Astrocyte (in vitro differentiated cells and primary cell): ENCODE results near the gene PRDM15. TPM values are rescaled to one million over a fixed set of nuclear protein-coding genes. Genes with fewer than 3 reads are reported as not detected.

Source experiments
- DNase-seq: peaks from one replicate; pipeline ENCODE4 v3.0.0-alpha.2; 2010; ENCODE audit warnings: low read depth
- FAIRE-seq: peaks from 2 replicates; lab custom pipeline; 2011; peaks lifted over from hg19 to GRCh38; lab: Jason Lieb, UNC
- H2AFZ ChIP-seq: 2 replicates; pipeline ENCODE4 v1.6.0; 2012; ENCODE audit warnings: low read depth, low read length, inconsistent platforms
- H3K27ac ChIP-seq: 2 replicates; pipeline ENCODE4 v1.5.1; 2011; ENCODE audit warnings: low read depth, low read length, inconsistent platforms
- H3K27me3 ChIP-seq: 2 replicates; pipeline ENCODE4 v1.6.0; 2011; ENCODE audit warnings: low read length, inconsistent platforms; ENCODE audit not compliant: insufficient read depth
- H3K36me3 ChIP-seq: 2 replicates; pipeline ENCODE4 v1.5.1; 2011; ENCODE audit warnings: low read length, inconsistent platforms; ENCODE audit not compliant: insufficient read depth
- H3K4me1 ChIP-seq: 2 replicates; pipeline ENCODE4 v1.5.1; 2011; ENCODE audit warnings: low read length, inconsistent platforms; ENCODE audit not compliant: insufficient read depth
- H3K4me2 ChIP-seq: 2 replicates; pipeline ENCODE4 v1.6.0; 2012; ENCODE audit warnings: low read length, inconsistent platforms
- H3K4me3 ChIP-seq: 2 replicates; pipeline ENCODE4 v1.5.1; 2011; ENCODE audit warnings: low read depth, mild to moderate bottlenecking, low read length, inconsistent platforms; ENCODE audit not compliant: insufficient read depth
- H3K79me2 ChIP-seq: 2 replicates; pipeline ENCODE4 v1.6.0; 2012; ENCODE audit warnings: mild to moderate bottlenecking, low read length, inconsistent platforms; ENCODE audit not compliant: insufficient read depth
- H3K9ac ChIP-seq: 2 replicates; pipeline ENCODE4 v1.6.0; 2012; ENCODE audit warnings: mild to moderate bottlenecking, low read length, inconsistent platforms
- H3K9me3 ChIP-seq: 2 replicates; pipeline ENCODE4 v1.5.1; 2012; ENCODE audit warnings: low read depth, mild to moderate bottlenecking, low read length, inconsistent platforms; ENCODE audit not compliant: insufficient read depth
- H4K20me1 ChIP-seq: 2 replicates; pipeline ENCODE4 v1.6.0; 2012; ENCODE audit warnings: low read length, inconsistent platforms; ENCODE audit not compliant: insufficient read depth
- H3K27ac Mint-ChIP-seq: one replicate; pipeline ENCODE4 v1.8.0; 2021; ENCODE audit warnings: mild to moderate bottlenecking, mixed read lengths; ENCODE audit not compliant: unreplicated experiment
- H3K27me3 Mint-ChIP-seq: one replicate; pipeline ENCODE4 v1.8.0; 2021; ENCODE audit warnings: low read depth, mixed read lengths; ENCODE audit not compliant: unreplicated experiment
- H3K36me3 Mint-ChIP-seq: one replicate; pipeline ENCODE4 v1.8.0; 2021; ENCODE audit warnings: low read depth, mixed read lengths; ENCODE audit not compliant: unreplicated experiment
- H3K4me1 Mint-ChIP-seq: one replicate; pipeline ENCODE4 v1.8.0; 2021; ENCODE audit warnings: low read depth, mixed read lengths; ENCODE audit not compliant: unreplicated experiment
- H3K4me3 Mint-ChIP-seq: one replicate; pipeline ENCODE4 v1.8.0; 2021; ENCODE audit warnings: mild to moderate bottlenecking, moderate library complexity, mixed read lengths; ENCODE audit not compliant: unreplicated experiment
- H3K9me3 Mint-ChIP-seq: one replicate; pipeline ENCODE4 v1.8.0; 2021; ENCODE audit warnings: mild to moderate bottlenecking, mixed read lengths; ENCODE audit not compliant: unreplicated experiment
- CTCF ChIP-seq: IDR thresholded peaks from 2 replicates; pipeline ENCODE4 v1.5.1; 2011; ENCODE audit warnings: low read depth, mild to moderate bottlenecking, inconsistent platforms, low read length, moderate library complexity; ENCODE audit not compliant: insufficient read depth
- EZH2 ChIP-seq: IDR thresholded peaks from 2 replicates; pipeline ENCODE4 v1.6.1; 2012; ENCODE audit warnings: mild to moderate bottlenecking, low read length, inconsistent platforms; ENCODE audit not compliant: insufficient read depth
- total RNA-seq: library from RNA; stranded (reverse); gene quantifications from 2 replicates; pipeline ENCODE4 v1.2.1, GENCODE V29; 2021

Gene PRDM15
- total RNA-seq, 1 donor from 2014 or later, result 6.8 TPM

GRCh38 chr21:41874611-41875010 is 4.5 kb downstream of the PRDM15 start:
- H3K79me2 ChIP-seq, result peaks cover 64% of the 10 kb centered on the region
- Mint-ChIP-seq H3K36me3 (no peaks in the 10 kb centered on the region), H3K4me1 (peaks cover 4% of the 10 kb centered on the region), H3K9me3 (no peaks in the 10 kb centered on the region), H3K4me3 (no peak overlapping the region), H3K27ac (no peak overlapping the region), H3K27me3 (no peaks in the 10 kb centered on the region)
- no peak overlapping the region for H3K9ac ChIP-seq
- peaks cover 13% of the 10 kb centered on the region for H3K4me1 ChIP-seq
- no peaks in the 10 kb centered on the region for H3K9me3 ChIP-seq
- no peaks in the 10 kb centered on the region for H3K36me3 ChIP-seq
- no peak overlapping the region for H3K4me3 ChIP-seq
- no peaks in the 10 kb centered on the region for H3K27me3 ChIP-seq
- TF ChIP-seq EZH2, result no peak
- TF ChIP-seq CTCF, result no peak
- no peak for DNase-seq
- no peak overlapping the region for H2AFZ ChIP-seq
- no peak for FAIRE-seq
- H3K27ac ChIP-seq, result no peak overlapping the region
- H3K4me2 ChIP-seq, result no peak overlapping the region
- H4K20me1 ChIP-seq, result peaks cover 37% of the 10 kb centered on the region

- no peaks in the 10 kb centered on the region for H3K9me3 ChIP-seq
- FAIRE-seq, result no peak
- no peak overlapping the region for H3K4me2 ChIP-seq
- DNase-seq, result no peak
- H3K27ac Mint-ChIP-seq, result no peak overlapping the region
- H3K27ac ChIP-seq, result no peak overlapping the region
- H3K36me3 Mint-ChIP-seq, result no peaks in the 10 kb centered on the region
- H3K9me3 Mint-ChIP-seq, result no peaks in the 10 kb centered on the region
- no peaks in the 10 kb centered on the region for H3K27me3 Mint-ChIP-seq
- H3K4me1 ChIP-seq, result peaks cover 12% of the 10 kb centered on the region
- H3K4me3 ChIP-seq, result no peak overlapping the region
- H3K79me2 ChIP-seq, result peaks cover 63% of the 10 kb centered on the region
- TF ChIP-seq CTCF (no peak), EZH2 (no peak)
- H3K27me3 ChIP-seq, result no peaks in the 10 kb centered on the region
- peaks cover 4% of the 10 kb centered on the region for H3K4me1 Mint-ChIP-seq
- peaks cover 37% of the 10 kb centered on the region for H4K20me1 ChIP-seq
- no peak overlapping the region for H3K4me3 Mint-ChIP-seq
- H3K9ac ChIP-seq, result no peak overlapping the region
- H3K36me3 ChIP-seq, result no peaks in the 10 kb centered on the region
- H2AFZ ChIP-seq, result no peak overlapping the region
Observed at GRCh38 chr21:41873426-41873825, 5.7 kb downstream of the PRDM15 start.

- Histone ChIP-seq H3K27ac (no peak overlapping the region), H3K36me3 (no peaks in the 10 kb centered on the region), H3K4me1 (peaks cover 8% of the 10 kb centered on the region), H3K27me3 (no peaks in the 10 kb centered on the region), H3K4me2 (no peak overlapping the region), H2AFZ (no peak overlapping the region), H4K20me1 (peaks cover 37% of the 10 kb centered on the region), H3K79me2 (peaks cover 59% of the 10 kb centered on the region), H3K9me3 (no peaks in the 10 kb centered on the region), H3K4me3 (no peak overlapping the region), H3K9ac (no peak overlapping the region)
- H3K4me3 Mint-ChIP-seq, result no peak overlapping the region
- H3K9me3 Mint-ChIP-seq, result no peaks in the 10 kb centered on the region
- no peak for TF ChIP-seq EZH2
- TF ChIP-seq CTCF, result no peak
- no peaks in the 10 kb centered on the region for H3K27me3 Mint-ChIP-seq
- FAIRE-seq, result no peak
- DNase-seq, result no peak
- no peaks in the 10 kb centered on the region for H3K36me3 Mint-ChIP-seq
- peaks cover 4% of the 10 kb centered on the region for H3K4me1 Mint-ChIP-seq
- H3K27ac Mint-ChIP-seq, result no peak overlapping the region
Observed at GRCh38 chr21:41873005-41873404, 6.1 kb downstream of the PRDM15 start.
